Measurements from ENCODE around the gene ENPP1.

- TF ChIP-seq CTCF (IDR thresholded peaks at IDR 0.05) = no peak
- TF ChIP-seq POLR2A (IDR thresholded peaks at IDR 0.05) = no peak
Measured at GRCh38 chr6:131910956-131911355, 103.1 kb downstream of the ENPP1 start.

All from uterus (tissue), 2 donors.